ENCODE measurements around the gene GAS7.

The GAS7 gene

DNA sequence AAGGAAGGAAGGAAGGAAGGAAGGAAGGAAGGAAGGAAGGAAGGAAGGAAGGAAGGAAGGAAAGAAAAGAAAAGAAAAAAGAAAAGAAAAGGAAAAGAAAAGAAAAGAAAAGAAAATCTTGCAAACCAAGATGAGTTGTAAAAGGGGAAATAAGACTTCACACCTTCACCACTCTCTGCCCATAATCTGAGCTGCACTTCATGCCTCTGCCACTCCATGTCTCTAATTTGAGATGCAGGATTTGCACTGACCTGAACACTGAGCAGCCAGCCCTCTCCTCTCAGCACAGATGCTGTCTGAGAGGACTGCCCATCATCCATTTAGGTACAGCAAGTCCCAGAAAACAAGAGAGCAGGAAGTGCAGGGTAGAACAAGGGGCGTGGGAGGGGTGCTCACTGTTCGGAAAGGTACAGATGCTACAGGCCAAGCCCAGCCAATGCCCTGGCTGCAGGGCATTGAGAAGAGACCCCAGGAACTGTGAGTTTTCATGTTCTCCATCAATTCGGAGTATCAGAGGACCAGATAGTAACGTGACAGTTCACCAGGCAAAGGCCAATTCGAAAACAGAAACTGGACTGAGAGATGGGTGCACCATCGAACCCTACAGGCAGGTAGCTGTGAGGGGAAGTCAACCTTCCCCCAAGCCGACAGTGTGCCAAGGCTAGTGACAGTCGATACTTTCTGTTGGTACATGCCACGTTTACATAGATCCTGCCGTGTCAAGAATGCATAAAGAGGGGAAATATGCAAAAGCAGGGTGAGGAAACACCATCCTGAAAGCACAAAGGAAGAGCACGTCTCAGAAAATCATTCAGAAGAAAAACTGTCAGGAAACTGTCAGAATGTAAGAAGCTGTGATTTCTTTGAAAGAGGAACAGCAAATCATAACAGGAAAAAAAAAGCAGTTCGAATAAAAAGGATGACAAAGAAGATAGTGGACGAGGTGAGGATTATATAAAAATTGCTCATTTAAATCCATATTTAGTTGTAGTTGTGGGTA is 151.3 kb downstream of the GAS7 start:
- no peak for DNase-seq (ENCODE audit: low spot score)
- TF ChIP-seq, protein P1, sequence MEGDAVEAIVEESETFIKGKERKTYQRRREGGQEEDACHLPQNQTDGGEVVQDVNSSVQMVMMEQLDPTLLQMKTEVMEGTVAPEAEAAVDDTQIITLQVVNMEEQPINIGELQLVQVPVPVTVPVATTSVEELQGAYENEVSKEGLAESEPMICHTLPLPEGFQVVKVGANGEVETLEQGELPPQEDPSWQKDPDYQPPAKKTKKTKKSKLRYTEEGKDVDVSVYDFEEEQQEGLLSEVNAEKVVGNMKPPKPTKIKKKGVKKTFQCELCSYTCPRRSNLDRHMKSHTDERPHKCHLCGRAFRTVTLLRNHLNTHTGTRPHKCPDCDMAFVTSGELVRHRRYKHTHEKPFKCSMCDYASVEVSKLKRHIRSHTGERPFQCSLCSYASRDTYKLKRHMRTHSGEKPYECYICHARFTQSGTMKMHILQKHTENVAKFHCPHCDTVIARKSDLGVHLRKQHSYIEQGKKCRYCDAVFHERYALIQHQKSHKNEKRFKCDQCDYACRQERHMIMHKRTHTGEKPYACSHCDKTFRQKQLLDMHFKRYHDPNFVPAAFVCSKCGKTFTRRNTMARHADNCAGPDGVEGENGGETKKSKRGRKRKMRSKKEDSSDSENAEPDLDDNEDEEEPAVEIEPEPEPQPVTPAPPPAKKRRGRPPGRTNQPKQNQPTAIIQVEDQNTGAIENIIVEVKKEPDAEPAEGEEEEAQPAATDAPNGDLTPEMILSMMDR (IDR thresholded peaks at IDR 0.05; ENCODE audit: extremely low read depth, insufficient read depth, missing control alignments): no peak
- in situ Hi-C loops (cut with MboI; ENCODE audit: low pct_unique_long_range_greater_than_20kb, low sequenced_read_pairs, unreplicated experiment): no loop called here

DNA sequence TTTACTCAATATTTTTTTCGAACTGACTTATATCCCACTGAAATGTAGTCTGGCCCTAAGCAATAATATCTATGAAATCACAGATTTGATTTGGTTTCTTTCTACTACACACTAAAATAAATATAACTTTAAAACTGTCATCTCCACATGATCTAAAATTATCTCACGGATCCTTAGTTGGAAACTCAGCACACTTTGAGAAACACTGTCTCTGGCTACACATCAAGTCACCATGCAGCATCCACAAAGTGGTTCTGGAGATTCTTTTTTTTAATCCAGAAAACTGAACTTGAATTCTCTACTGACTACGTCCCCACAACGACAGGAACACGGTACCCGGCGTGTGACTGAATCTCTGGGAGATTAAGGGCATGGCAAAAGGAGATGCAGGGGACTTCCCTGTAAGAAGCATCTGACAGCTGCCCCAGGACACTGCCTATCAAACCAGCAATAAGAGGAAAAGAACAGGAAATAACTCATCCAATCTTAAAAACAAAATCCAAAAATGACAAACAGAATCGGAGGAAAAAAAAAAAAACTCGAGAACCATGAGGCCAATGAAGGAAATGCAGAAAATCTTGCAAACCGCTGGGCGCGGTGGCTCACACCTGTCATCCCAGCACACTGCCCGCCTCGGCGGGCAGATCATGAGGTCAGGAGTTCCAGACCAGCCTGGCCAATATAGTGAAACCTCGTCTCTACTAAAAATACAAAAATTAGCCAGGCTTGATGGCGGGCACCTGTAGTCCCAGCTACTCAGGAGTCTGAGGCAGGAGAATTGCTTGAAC is 152.3 kb downstream of the GAS7 start:
- TF ChIP-seq, protein P1 (IDR thresholded peaks at IDR 0.05; ENCODE audit: extremely low read depth, insufficient read depth, missing control alignments): no peak
- DNase-seq (ENCODE audit: low spot score): no peak
- in situ Hi-C loops (cut with MboI; ENCODE audit: low pct_unique_long_range_greater_than_20kb, low sequenced_read_pairs, unreplicated experiment): no loop called here

DNA sequence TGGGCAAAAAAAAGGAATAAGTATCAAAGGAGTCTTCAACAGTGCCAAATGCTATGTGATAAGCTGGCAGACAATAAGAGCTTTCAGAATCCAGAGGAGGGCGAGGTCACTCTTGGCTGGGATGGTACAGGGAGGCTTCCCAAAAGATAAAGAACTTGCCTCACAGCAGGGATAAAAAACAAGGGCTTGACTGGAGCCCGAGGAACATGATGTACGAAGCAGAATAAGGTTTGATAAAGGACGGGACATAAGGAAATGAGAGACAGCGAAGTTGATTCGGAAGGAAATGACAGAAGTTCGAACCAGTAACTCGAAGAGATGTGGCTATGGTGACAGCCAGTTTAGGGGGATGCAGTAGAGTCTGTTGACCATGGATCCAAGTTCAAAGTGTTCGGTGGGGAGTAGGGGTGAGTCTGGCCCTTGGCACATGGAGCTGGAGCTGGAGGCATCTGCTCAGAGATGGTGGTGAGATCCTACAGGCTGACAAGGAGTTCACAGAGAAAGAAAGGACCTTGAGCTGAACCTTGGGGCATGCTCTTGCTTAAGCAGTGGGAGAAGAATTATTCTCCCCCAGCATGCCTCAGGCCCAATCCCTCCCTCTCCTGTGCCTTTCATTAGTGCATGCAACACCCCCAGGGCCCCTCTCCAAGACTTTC is 155.7 kb downstream of the GAS7 start:
- TF ChIP-seq, protein P1 (IDR thresholded peaks at IDR 0.05; ENCODE audit: extremely low read depth, insufficient read depth, missing control alignments): no peak

DNA sequence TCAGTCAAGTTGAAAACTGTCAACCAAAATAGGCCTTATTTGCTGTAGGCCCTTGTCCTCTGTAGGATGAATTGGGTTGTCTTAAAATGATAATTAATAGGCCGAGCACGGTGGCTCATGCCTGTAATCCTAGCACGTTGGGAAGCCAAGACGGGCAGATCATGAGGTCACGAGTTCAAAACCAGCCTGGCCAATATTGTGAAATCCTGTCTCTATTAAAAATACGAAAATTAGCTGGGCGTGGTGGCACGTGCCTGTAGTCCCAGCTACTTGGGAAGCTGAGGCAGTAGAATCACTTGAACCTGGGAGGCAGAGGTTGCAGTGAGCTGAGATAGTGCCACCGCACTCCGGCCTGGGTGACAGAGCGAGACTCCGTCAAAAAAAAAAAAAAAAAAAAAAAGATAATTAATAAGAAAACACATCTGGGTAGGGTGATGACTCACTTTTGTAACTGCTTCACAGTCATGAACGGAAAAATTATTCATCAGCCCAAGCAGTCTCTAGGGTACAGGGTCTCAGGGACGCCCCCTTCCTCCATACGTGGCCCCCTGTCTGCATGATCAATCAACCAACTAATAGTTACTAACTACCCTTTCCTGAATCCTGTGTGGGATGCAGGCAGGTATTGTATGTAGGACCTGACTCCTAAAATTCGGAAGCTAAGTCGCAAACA is 156.4 kb downstream of the GAS7 start:
- no peak for DNase-seq (ENCODE audit: low spot score)
- TF ChIP-seq, protein P1 (IDR thresholded peaks at IDR 0.05; ENCODE audit: extremely low read depth, insufficient read depth, missing control alignments): no peak
- in situ Hi-C loops (cut with MboI; ENCODE audit: low pct_unique_long_range_greater_than_20kb, low sequenced_read_pairs, unreplicated experiment): no loop called here

More for the DNA sequence above, 155.7 kb downstream of the GAS7 start:
- no peak for DNase-seq (ENCODE audit: low spot score)
- in situ Hi-C loops (cut with MboI; ENCODE audit: low pct_unique_long_range_greater_than_20kb, low sequenced_read_pairs, unreplicated experiment): no loop called here

DNA sequence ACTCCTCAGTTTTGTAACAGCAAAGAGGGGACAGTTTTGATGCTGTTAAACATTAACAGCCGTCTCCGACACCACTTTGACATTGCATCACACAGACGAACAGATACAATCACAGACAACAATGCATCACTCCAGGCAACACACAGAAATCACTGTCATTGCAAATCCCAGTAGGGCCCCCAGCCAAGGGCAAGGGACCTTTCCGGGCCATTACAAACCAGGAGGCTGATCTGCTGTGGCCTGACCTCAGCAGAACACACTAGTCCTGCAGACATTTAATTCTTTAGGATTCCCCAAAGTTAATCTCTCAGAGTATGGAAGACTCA is 157.2 kb downstream of the GAS7 start:
- in situ Hi-C loops (cut with MboI; ENCODE audit: low pct_unique_long_range_greater_than_20kb, low sequenced_read_pairs, unreplicated experiment): no loop called here
- no peak for DNase-seq (ENCODE audit: low spot score)
- TF ChIP-seq, protein P1 (IDR thresholded peaks at IDR 0.05; ENCODE audit: extremely low read depth, insufficient read depth, missing control alignments): no peak

Data from GM13977 (cell line).